GM21447 (cell line): ENCODE measurements around the gene OXA1L.
"Not testable (repeated sequence)": the region's sequence is repeated elsewhere in the genome, so short reads cannot be mapped to it uniquely, and the experiment has no call there.

Source experiments
- ATAC-seq: cut with Tn5 transposase; IDR thresholded peaks from one replicate; pipeline ENCODE4 v1.9.1; 2021; ENCODE audit not compliant: unreplicated experiment

Gene OXA1L

GRCh38 chr14:22766457-22767322 is at the start of gene OXA1L:
Gene OXA1L (plus strand): TSS chr14:22766688. CDS start chr14:22766702, 14 bp downstream.
- ATAC-seq: peak; percentile 77

GRCh38 chr14:22718091-22718490 is 48.4 kb upstream of the OXA1L start:
- ATAC-seq: no peak

- no peak for ATAC-seq
Observed at GRCh38 chr14:22721213-22721612, 45.3 kb upstream of the OXA1L start.

- ATAC-seq: no peak
Observed at GRCh38 chr14:22723815-22724214, 42.7 kb upstream of the OXA1L start.

GRCh38 chr14:22724847-22725246 is 41.6 kb upstream of the OXA1L start:
- ATAC-seq: not testable (repeated sequence)

GRCh38 chr14:22725374-22725773 is 41.1 kb upstream of the OXA1L start:
- not testable (repeated sequence) for ATAC-seq

GRCh38 chr14:22726012-22726411 is 40.5 kb upstream of the OXA1L start:
- no peak for ATAC-seq

GRCh38 chr14:22732062-22732461 is 34.4 kb upstream of the OXA1L start:
- ATAC-seq: not testable (repeated sequence)

GRCh38 chr14:22733829-22734228 is 32.7 kb upstream of the OXA1L start:
- no peak for ATAC-seq

- ATAC-seq: no peak
Observed at GRCh38 chr14:22735096-22735495, 31.4 kb upstream of the OXA1L start.

GRCh38 chr14:22736384-22736783 is 30.1 kb upstream of the OXA1L start:
- not testable (repeated sequence) for ATAC-seq

GRCh38 chr14:22737052-22737451 is 29.4 kb upstream of the OXA1L start:
- ATAC-seq: peak; percentile 63

- ATAC-seq: no peak
Observed at GRCh38 chr14:22739423-22739822, 27.1 kb upstream of the OXA1L start.

- ATAC-seq: no peak
Observed at GRCh38 chr14:22740020-22740419, 26.5 kb upstream of the OXA1L start.

GRCh38 chr14:22747769-22748168 is 18.7 kb upstream of the OXA1L start:
- ATAC-seq: no peak

- no peak for ATAC-seq
Observed at GRCh38 chr14:22748206-22748605, 18.3 kb upstream of the OXA1L start.

GRCh38 chr14:22748631-22749068 is 17.8 kb upstream of the OXA1L start:
- ATAC-seq: no peak

- ATAC-seq: no peak
Observed at GRCh38 chr14:22752422-22752821, 14.1 kb upstream of the OXA1L start.

- ATAC-seq: no peak
Observed at GRCh38 chr14:22753586-22753985, 12.9 kb upstream of the OXA1L start.

GRCh38 chr14:22757972-22758650 is 8.4 kb upstream of the OXA1L start:
- ATAC-seq: not testable (repeated sequence)

GRCh38 chr14:22761734-22762133 is 4.8 kb upstream of the OXA1L start:
- no peak for ATAC-seq

- ATAC-seq: no peak
Observed at GRCh38 chr14:22764382-22764781, 2.1 kb upstream of the OXA1L start.
